ENCODE results near the gene NTRK3.

Gene NTRK3

DNA sequence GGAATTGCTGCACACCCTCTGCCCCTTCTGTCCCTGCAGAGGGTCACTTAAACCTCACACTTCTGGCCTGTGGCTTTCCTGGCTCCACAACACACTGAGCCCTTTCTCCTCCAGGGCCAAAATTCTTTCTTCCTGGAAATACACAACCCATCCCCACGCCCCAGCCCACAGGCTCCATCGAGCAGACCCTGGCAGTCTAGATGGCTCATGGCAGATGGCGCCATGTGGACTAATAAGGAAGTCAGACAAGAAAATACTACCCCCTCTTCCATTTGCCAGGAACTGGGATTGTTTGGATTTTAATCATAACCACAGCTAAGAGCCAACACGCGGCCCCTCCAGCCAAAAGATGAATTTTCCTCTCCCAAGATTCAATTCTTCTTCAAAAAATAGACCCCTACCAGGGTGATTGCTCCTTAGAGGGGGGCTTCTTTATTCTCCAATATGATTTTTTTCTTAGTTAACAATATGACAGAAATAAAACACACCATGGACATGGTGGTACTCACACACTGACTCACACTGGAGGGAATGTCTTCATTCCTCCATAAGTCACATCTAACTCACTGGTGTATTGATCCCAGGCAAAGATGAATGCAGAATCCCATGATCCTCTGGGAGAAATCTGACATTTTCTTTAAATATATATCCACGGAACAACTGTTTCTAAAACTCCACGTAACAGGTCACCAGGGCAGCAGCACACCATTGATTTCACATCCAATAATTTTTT is 111.5 kb downstream of the NTRK3 start:
- H3K9me3 ChIP-seq (ENCODE audit: insufficient read depth, low read depth, low read length), result no peaks in the 10 kb centered on the region
- no CpG with 5 or more reads among the region's 7 CpGs for WGBS (ENCODE audit: extremely low coverage, insufficient coverage, insufficient read length)

DNA sequence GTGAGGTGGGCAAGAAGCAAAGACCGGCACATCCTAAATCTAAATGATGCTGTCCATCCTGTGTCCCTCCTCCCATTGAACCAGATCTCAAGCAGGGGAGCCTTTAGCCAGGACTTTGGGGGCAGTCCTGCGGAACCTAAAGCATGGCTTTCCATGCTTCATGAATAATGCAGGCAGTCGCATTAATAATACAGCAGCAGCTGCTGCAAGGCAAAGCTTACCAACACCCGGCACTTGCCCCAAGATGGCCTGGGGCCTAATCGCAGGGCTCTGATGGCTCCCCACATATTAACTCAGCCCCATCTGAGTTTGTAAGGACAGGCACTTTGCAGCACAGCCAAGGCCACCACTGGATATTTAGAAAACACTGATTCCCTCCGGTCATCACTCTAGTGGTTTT is 114.4 kb downstream of the NTRK3 start:
- no peak overlapping the region for H3K27ac ChIP-seq (ENCODE audit: low read depth, low read length)
- no peak overlapping the region for H4K8ac ChIP-seq (ENCODE audit: low read depth, low read length)
- H3K79me2 ChIP-seq (ENCODE audit: control insufficient read depth, insufficient read depth, low read length, poor library complexity), result no peaks in the 10 kb centered on the region
- no peak overlapping the region for H3K4me2 ChIP-seq (ENCODE audit: low read length)
- WGBS (ENCODE audit: extremely low coverage, insufficient coverage, insufficient read length), result no CpG with 5 or more reads among the region's 6 CpGs
- H2BK120ac ChIP-seq (ENCODE audit: insufficient read depth, low read length, poor library complexity), result no peak overlapping the region
- no peak overlapping the region for H2BK12ac ChIP-seq (ENCODE audit: low read length)
- no peak for DNase-seq
- peaks cover 3% of the 10 kb centered on the region for H3K9me3 ChIP-seq (ENCODE audit: insufficient read depth, low read depth, low read length)
- no peak overlapping the region for H3K9ac ChIP-seq (ENCODE audit: low read length)
- H3K4ac ChIP-seq (ENCODE audit: low read depth, low read length), result no peak overlapping the region
- H3K36me3 ChIP-seq (ENCODE audit: control insufficient read depth in 1 of 2, insufficient read depth in 2 of 2, low read length in 2 of 2), result no peaks in the 10 kb centered on the region
- H2AFZ ChIP-seq (ENCODE audit: insufficient read depth, low read length, poor library complexity), result no peak overlapping the region
- no peak overlapping the region for H4K12ac ChIP-seq (ENCODE audit: low read depth, low read length)
- no peak overlapping the region for H3K4me3 ChIP-seq (ENCODE audit: low read depth, low read length)
- H3K18ac ChIP-seq (ENCODE audit: low read length), result no peak overlapping the region
- H2AK5ac ChIP-seq (ENCODE audit: low read length), result no peak overlapping the region
- no peaks in the 10 kb centered on the region for H3K4me1 ChIP-seq (ENCODE audit: control insufficient read depth in 1 of 2, insufficient read depth in 2 of 2, low read length in 2 of 2)
- H3K14ac ChIP-seq (ENCODE audit: low read length), result no peak overlapping the region
- H3K23ac ChIP-seq (ENCODE audit: low read length), result no peak overlapping the region
- no peak overlapping the region for H4K91ac ChIP-seq (ENCODE audit: low read depth, low read length)
- no peak overlapping the region for H2BK5ac ChIP-seq (ENCODE audit: low read depth, low read length, poor library complexity)
- H3K27me3 ChIP-seq (ENCODE audit: insufficient read depth, low read length), result no peaks in the 10 kb centered on the region
- no peaks in the 10 kb centered on the region for H3K79me1 ChIP-seq (ENCODE audit: low read length)

More for the DNA sequence above, 111.5 kb downstream of the NTRK3 start:
- Histone ChIP-seq H3K14ac (ENCODE audit: low read length) (no peak overlapping the region), H4K12ac (ENCODE audit: low read depth, low read length) (no peak overlapping the region), H2BK12ac (ENCODE audit: low read length) (no peak overlapping the region), H3K4me1 (ENCODE audit: control insufficient read depth in 1 of 2, insufficient read depth in 2 of 2, low read length in 2 of 2) (no peaks in the 10 kb centered on the region), H3K23ac (ENCODE audit: low read length) (no peak overlapping the region), H4K91ac (ENCODE audit: low read depth, low read length) (no peak overlapping the region), H3K4me2 (ENCODE audit: low read length) (no peak overlapping the region), H3K9ac (ENCODE audit: low read length) (no peak overlapping the region), H3K79me1 (ENCODE audit: low read length) (no peaks in the 10 kb centered on the region), H3K79me2 (ENCODE audit: control insufficient read depth, insufficient read depth, low read length, poor library complexity) (no peaks in the 10 kb centered on the region), H3K27ac (ENCODE audit: low read depth, low read length) (no peak overlapping the region), H2AK5ac (ENCODE audit: low read length) (no peak overlapping the region), H2AFZ (ENCODE audit: insufficient read depth, low read length, poor library complexity) (no peak overlapping the region), H3K4ac (ENCODE audit: low read depth, low read length) (no peak overlapping the region), H3K18ac (ENCODE audit: low read length) (no peak overlapping the region), H2BK120ac (ENCODE audit: insufficient read depth, low read length, poor library complexity) (no peak overlapping the region), H3K4me3 (ENCODE audit: low read depth, low read length) (no peak overlapping the region), H3K36me3 (ENCODE audit: control insufficient read depth in 1 of 2, insufficient read depth in 2 of 2, low read length in 2 of 2) (no peaks in the 10 kb centered on the region), H3K27me3 (ENCODE audit: insufficient read depth, low read length) (no peaks in the 10 kb centered on the region), H2BK5ac (ENCODE audit: low read depth, low read length, poor library complexity) (no peak overlapping the region), H4K8ac (ENCODE audit: low read depth, low read length) (no peak overlapping the region)
- no peak for DNase-seq

DNA sequence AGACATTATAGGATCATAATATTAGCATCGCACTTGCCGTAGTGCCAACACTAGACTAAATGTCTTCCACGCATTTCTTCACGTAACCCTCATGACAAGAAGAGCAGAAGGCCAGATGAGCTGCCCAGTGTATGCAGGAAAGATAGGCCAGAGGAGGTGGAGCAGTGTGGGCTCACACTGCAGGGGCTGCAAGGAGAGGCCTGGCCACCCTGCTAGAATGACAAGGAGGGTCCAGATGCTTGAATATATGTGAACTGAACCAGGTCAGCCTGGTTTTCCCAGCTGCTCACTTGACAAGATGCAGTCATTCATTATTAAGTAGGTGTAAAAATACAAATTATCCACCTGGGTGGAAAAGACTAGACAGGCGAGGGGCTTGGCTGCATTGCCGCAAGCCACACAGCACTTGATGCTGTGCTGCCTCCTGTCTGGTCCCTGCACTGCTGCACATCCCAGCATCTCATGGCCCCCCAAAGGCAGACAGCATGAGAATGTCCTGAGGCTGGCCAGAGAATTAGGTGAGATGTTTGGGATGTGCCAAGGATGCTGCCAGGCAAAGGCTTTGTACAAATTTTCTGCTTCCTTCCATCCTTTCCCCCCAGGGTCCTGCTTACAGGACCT is 115.2 kb downstream of the NTRK3 start:
- H3K18ac ChIP-seq (ENCODE audit: low read length), result no peak overlapping the region
- no peaks in the 10 kb centered on the region for H3K36me3 ChIP-seq (ENCODE audit: control insufficient read depth in 1 of 2, insufficient read depth in 2 of 2, low read length in 2 of 2)
- H3K4me1 ChIP-seq (ENCODE audit: control insufficient read depth in 1 of 2, insufficient read depth in 2 of 2, low read length in 2 of 2), result no peaks in the 10 kb centered on the region
- no peaks in the 10 kb centered on the region for H3K27me3 ChIP-seq (ENCODE audit: insufficient read depth, low read length)
- no peak overlapping the region for H2AFZ ChIP-seq (ENCODE audit: insufficient read depth, low read length, poor library complexity)
- no peak overlapping the region for H4K8ac ChIP-seq (ENCODE audit: low read depth, low read length)
- no peak overlapping the region for H3K4me3 ChIP-seq (ENCODE audit: low read depth, low read length)
- no peak overlapping the region for H2BK12ac ChIP-seq (ENCODE audit: low read length)
- no peak overlapping the region for H2BK120ac ChIP-seq (ENCODE audit: insufficient read depth, low read length, poor library complexity)
- no peak overlapping the region for H3K4me2 ChIP-seq (ENCODE audit: low read length)
- no peak overlapping the region for H3K23ac ChIP-seq (ENCODE audit: low read length)
- no peaks in the 10 kb centered on the region for H3K79me1 ChIP-seq (ENCODE audit: low read length)
- H3K79me2 ChIP-seq (ENCODE audit: control insufficient read depth, insufficient read depth, low read length, poor library complexity), result no peaks in the 10 kb centered on the region
- no CpG with 5 or more reads among the region's 6 CpGs for WGBS (ENCODE audit: extremely low coverage, insufficient coverage, insufficient read length)
- H3K9me3 ChIP-seq (ENCODE audit: insufficient read depth, low read depth, low read length), result peaks cover 4% of the 10 kb centered on the region
- no peak overlapping the region for H3K14ac ChIP-seq (ENCODE audit: low read length)
- DNase-seq, result no peak
- no peak overlapping the region for H2BK5ac ChIP-seq (ENCODE audit: low read depth, low read length, poor library complexity)
- H4K12ac ChIP-seq (ENCODE audit: low read depth, low read length), result no peak overlapping the region
- H2AK5ac ChIP-seq (ENCODE audit: low read length), result no peak overlapping the region
- no peak overlapping the region for H3K4ac ChIP-seq (ENCODE audit: low read depth, low read length)
- H4K91ac ChIP-seq (ENCODE audit: low read depth, low read length), result no peak overlapping the region
- no peak overlapping the region for H3K27ac ChIP-seq (ENCODE audit: low read depth, low read length)
- H3K9ac ChIP-seq (ENCODE audit: low read length), result no peak overlapping the region

GRCh38 chr15:88140398-88140797 is 116.1 kb downstream of the NTRK3 start:
- Histone ChIP-seq H4K91ac (ENCODE audit: low read depth, low read length) (no peak overlapping the region), H3K4ac (ENCODE audit: low read depth, low read length) (no peak overlapping the region), H2AFZ (ENCODE audit: insufficient read depth, low read length, poor library complexity) (no peak overlapping the region), H4K8ac (ENCODE audit: low read depth, low read length) (no peak overlapping the region), H3K4me1 (ENCODE audit: control insufficient read depth in 1 of 2, insufficient read depth in 2 of 2, low read length in 2 of 2) (no peaks in the 10 kb centered on the region), H3K14ac (ENCODE audit: low read length) (no peak overlapping the region), H3K9ac (ENCODE audit: low read length) (no peak overlapping the region), H4K12ac (ENCODE audit: low read depth, low read length) (no peak overlapping the region), H3K18ac (ENCODE audit: low read length) (no peak overlapping the region), H3K23ac (ENCODE audit: low read length) (no peak overlapping the region), H2BK5ac (ENCODE audit: low read depth, low read length, poor library complexity) (no peak overlapping the region), H3K4me3 (ENCODE audit: low read depth, low read length) (no peak overlapping the region), H3K4me2 (ENCODE audit: low read length) (no peak overlapping the region), H2BK12ac (ENCODE audit: low read length) (no peak overlapping the region), H2BK120ac (ENCODE audit: insufficient read depth, low read length, poor library complexity) (no peak overlapping the region), H3K9me3 (ENCODE audit: insufficient read depth, low read depth, low read length) (peaks cover 7% of the 10 kb centered on the region), H2AK5ac (ENCODE audit: low read length) (no peak overlapping the region), H3K79me1 (ENCODE audit: low read length) (no peaks in the 10 kb centered on the region), H3K79me2 (ENCODE audit: control insufficient read depth, insufficient read depth, low read length, poor library complexity) (no peaks in the 10 kb centered on the region), H3K27me3 (ENCODE audit: insufficient read depth, low read length) (no peaks in the 10 kb centered on the region), H3K36me3 (ENCODE audit: control insufficient read depth in 1 of 2, insufficient read depth in 2 of 2, low read length in 2 of 2) (no peaks in the 10 kb centered on the region), H3K27ac (ENCODE audit: low read depth, low read length) (no peak overlapping the region)
- WGBS (ENCODE audit: extremely low coverage, insufficient coverage, insufficient read length), result no CpG with 5 or more reads among the region's 4 CpGs
- no peak for DNase-seq

Measured in trophoblast cell (in vitro differentiated cells and primary cell).